Spleen (tissue), 11 donors: ENCODE data around the gene DRAM1. TPM values are rescaled to one million over a fixed set of nuclear protein-coding genes. Genes with fewer than 3 reads are reported as not detected.

Source experiments
- DNase-seq: peaks from one replicate; pipeline ENCODE4 v3.0.0-alpha.2; 2020
- H3K27ac ChIP-seq, 8 donors: fragments of 200-600 bp; sonication (generic) in 7 of 8; 1 replicate in 4 of 8; 2 replicates in 4 of 8; pipeline versions ENCODE4 v1.5.0 to v1.8.0; 2016 to 2021; ENCODE audit warnings: inconsistent platforms in 4 of 8, mild to moderate bottlenecking in 4 of 8, moderate library complexity in 1 of 8
- H3K27me3 ChIP-seq, 7 donors: fragments of 200-600 bp; sonication (generic) in 6 of 7; replicated peaks in 1 of 7; 1 replicate in 4 of 7; 2 replicates in 3 of 7; pipeline versions ENCODE4 v1.5.0 to v1.8.0; 2016 to 2021; ENCODE audit warnings: inconsistent platforms in 3 of 7, mild to moderate bottlenecking in 1 of 7
- H3K36me3 ChIP-seq, 6 donors: fragments of 200-600 bp; sonication (generic) in 5 of 6; 1 replicate in 4 of 6; 2 replicates in 2 of 6; pipeline versions ENCODE4 v1.5.0 to v1.8.0; 2016 to 2021; ENCODE audit warnings: inconsistent platforms in 2 of 6
- H3K4me1 ChIP-seq, 6 donors: fragments of 200-600 bp; sonication (generic) in 5 of 6; 1 replicate in 3 of 6; 2 replicates in 3 of 6; pipeline versions ENCODE4 v1.5.0 to v1.8.0; 2016 to 2021; ENCODE audit warnings: inconsistent platforms in 3 of 6
- H3K4me3 ChIP-seq, 8 donors: fragments of 200-600 bp; sonication (generic) in 7 of 8; 1 replicate in 4 of 8; 2 replicates in 4 of 8; pipeline versions ENCODE4 v1.5.0 to v1.8.0; 2016 to 2021; ENCODE audit warnings: inconsistent platforms in 4 of 8, mild to moderate bottlenecking in 4 of 8, moderate library complexity in 2 of 8
- H3K9me3 ChIP-seq, 8 donors: fragments of 200-600 bp; sonication (generic) in 7 of 8; 1 replicate in 4 of 8; 2 replicates in 4 of 8; pipeline versions ENCODE4 v1.5.0 to v1.8.0; 2016 to 2021; ENCODE audit warnings: inconsistent platforms in 4 of 8
- POLR2A ChIP-seq, 3 donors: fragments of 450-650 bp; IDR thresholded peaks; one replicate each; pipeline ENCODE4 v1.5.1; 2017; ENCODE audit warnings: antibody characterized with exemption in 3 of 3, mild to moderate bottlenecking in 1 of 3
- POLR2AphosphoS5 ChIP-seq, 3 donors: sonication (generic); formaldehyde crosslinking; IDR thresholded peaks; one replicate each; pipeline ENCODE4 v1.5.1; 2017; ENCODE audit warnings: antibody characterized with exemption in 3 of 3
- WGBS, 5 donors: extraction: QIAGEN DNeasy Blood & Tissue Kit in 3 of 5; methylation state at CpG; one replicate each; pipeline versions ENCODE4 v1.1.5 to v1.1.7; 2013 to 2018; 5-methylcytosine and 5-hydroxymethylcytosine counted together
- intact Hi-C: fragments of 100-400 bp; cut with DNase I; formaldehyde crosslinking; loops from one replicate; pipeline ENCODE4 v1.15.0; 2023; ENCODE audit warnings: low total_unique reads
- polyA plus RNA-seq, 3 donors: library from polyadenylated mRNA; stranded (reverse); fragments of 200-250 nt; gene quantifications; one replicate each; pipeline ENCODE4 v1.2.1, GENCODE V29; 2013
- total RNA-seq, 7 donors: library from RNA; depleted of rRNA in 3 of 7; stranded (reverse); fragments of >200 nt in 3 of 7; fragmentation: NEBNext Ultra II Directional in 4 of 7; extraction: Animal tissue kit (Norgen Biotek cat#: 25700) in 4 of 7; gene quantifications; one replicate each; pipeline versions ENCODE4 v1.1.0 to v1.2.1, GENCODE V29; 2016 to 2021
- TF ChIP-seq, protein P1 (sequence below), 11 experiments: fragments of 200-600 bp in 7 of 11; fragments of 450-650 bp in 4 of 11; sonication (generic) in 4 of 11; IDR thresholded peaks in 8 of 11; conservative IDR thresholded peaks in 3 of 11; 1 replicate in 7 of 11; 2 replicates in 4 of 11; pipeline versions ENCODE4 v1.4.0 to v1.8.0; 2016 to 2021; ENCODE audit warnings: antibody characterized with exemption in 11 of 11, inconsistent platforms in 4 of 11, mild to moderate bottlenecking in 1 of 11
- donor health status: healthy with polysubstance abuse.
- donor health status: DM: no; HTN: no; CAD: no; lungs with moderate emphysema.
- donor health status: DM: no; HTN: no; CAD: no.
- donor health status: Bipolar disorder and iron deficiency.
- donor health status: healthy.
- donor health status: DM: no; HTN: no; CAD: no.
- donor health status: DM: yes; HTN: yes; CAD: no.

The DRAM1 gene
- total and polyA plus RNA-seq, 10 donors: 8.4 to 43.1 (median 19.1) TPM

- 79 to 98% (median 88%) methylated on average over 1 of the region's 1 CpG for WGBS, 5 donors
- intact Hi-C loops: no loop called here
- Histone ChIP-seq H3K27me3 (no peaks in the 10 kb centered on the region), H3K27ac (no peak overlapping the region), H3K9me3 (no peaks in the 10 kb centered on the region), H3K4me3 (no peak overlapping the region), H3K36me3 (no peaks in the 10 kb centered on the region), H3K4me1 (peaks cover 0 to 20% (median 10%) of the 10 kb centered on the region in 6 donors)
- no peak for DNase-seq
- no peak for TF ChIP-seq POLR2A (IDR thresholded peaks at IDR 0.05)
- TF ChIP-seq, protein P1, sequence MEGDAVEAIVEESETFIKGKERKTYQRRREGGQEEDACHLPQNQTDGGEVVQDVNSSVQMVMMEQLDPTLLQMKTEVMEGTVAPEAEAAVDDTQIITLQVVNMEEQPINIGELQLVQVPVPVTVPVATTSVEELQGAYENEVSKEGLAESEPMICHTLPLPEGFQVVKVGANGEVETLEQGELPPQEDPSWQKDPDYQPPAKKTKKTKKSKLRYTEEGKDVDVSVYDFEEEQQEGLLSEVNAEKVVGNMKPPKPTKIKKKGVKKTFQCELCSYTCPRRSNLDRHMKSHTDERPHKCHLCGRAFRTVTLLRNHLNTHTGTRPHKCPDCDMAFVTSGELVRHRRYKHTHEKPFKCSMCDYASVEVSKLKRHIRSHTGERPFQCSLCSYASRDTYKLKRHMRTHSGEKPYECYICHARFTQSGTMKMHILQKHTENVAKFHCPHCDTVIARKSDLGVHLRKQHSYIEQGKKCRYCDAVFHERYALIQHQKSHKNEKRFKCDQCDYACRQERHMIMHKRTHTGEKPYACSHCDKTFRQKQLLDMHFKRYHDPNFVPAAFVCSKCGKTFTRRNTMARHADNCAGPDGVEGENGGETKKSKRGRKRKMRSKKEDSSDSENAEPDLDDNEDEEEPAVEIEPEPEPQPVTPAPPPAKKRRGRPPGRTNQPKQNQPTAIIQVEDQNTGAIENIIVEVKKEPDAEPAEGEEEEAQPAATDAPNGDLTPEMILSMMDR (IDR thresholded peaks at IDR 0.05 in 8 of 11, conservative IDR thresholded peaks at IDR 0.05 in 3 of 11): no peak
- TF ChIP-seq POLR2AphosphoS5 (IDR thresholded peaks at IDR 0.05): no peak
Measured at GRCh38 chr12:101850199-101850598, 27.2 kb upstream of the DRAM1 start.

- Histone ChIP-seq H3K4me1 (peaks cover 0 to 44% (median 25%) of the 10 kb centered on the region in 6 donors), H3K27me3 (no peaks in the 10 kb centered on the region), H3K36me3 (no peaks in the 10 kb centered on the region), H3K27ac (no peak overlapping the region), H3K9me3 (no peaks in the 10 kb centered on the region), H3K4me3 (no peak overlapping the region)
- DNase-seq: no peak
- intact Hi-C loops: no loop called here
- TF ChIP-seq POLR2A (IDR thresholded peaks at IDR 0.05): no peak
- TF ChIP-seq POLR2AphosphoS5 (IDR thresholded peaks at IDR 0.05): no peak
- TF ChIP-seq, protein P1 (IDR thresholded peaks at IDR 0.05 in 8 of 11, conservative IDR thresholded peaks at IDR 0.05 in 3 of 11): no peak
Measured at GRCh38 chr12:101852998-101853397, 24.4 kb upstream of the DRAM1 start.

DNA sequence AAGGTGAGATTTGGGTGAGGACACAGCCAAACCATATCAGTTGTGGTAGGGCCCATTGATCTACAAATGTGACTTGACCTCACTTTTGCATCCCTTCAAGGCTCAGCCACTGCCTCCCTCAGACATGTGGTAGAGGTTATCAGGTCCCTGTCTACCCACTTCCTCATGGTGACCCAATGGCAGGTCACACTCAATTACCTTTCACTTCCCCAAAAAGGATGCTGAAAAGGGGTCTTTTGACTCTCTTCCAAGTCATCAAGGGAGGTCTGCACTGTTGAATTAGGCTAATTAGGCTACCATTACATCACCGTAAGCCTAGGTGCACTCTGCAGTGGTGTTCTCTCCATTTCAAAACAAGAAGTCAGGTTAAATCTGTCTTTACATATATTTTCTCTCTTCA lies 22.6 kb upstream of the DRAM1 start:
- Histone ChIP-seq H3K4me1 (peaks cover 0 to 51% (median 26%) of the 10 kb centered on the region in 6 donors), H3K27me3 (no peaks in the 10 kb centered on the region), H3K36me3 (no peaks in the 10 kb centered on the region), H3K9me3 (no peaks in the 10 kb centered on the region), H3K27ac (peak overlapping the region in 4 of 8 donors; percentile 33 to 79 (median 57)), H3K4me3 (no peak overlapping the region)
- intact Hi-C loops: no loop called here
- TF ChIP-seq POLR2A (IDR thresholded peaks at IDR 0.05): no peak
- TF ChIP-seq POLR2AphosphoS5 (IDR thresholded peaks at IDR 0.05): no peak
- no peak for DNase-seq
- WGBS, 5 donors: 70 to 100% (median 88%) methylated on average over 1 of the region's 1 CpG

- no peaks in the 10 kb centered on the region for H3K36me3 ChIP-seq
- H3K4me3 ChIP-seq: no peak overlapping the region
- DNase-seq: no peak
- intact Hi-C loops: no loop called here
- TF ChIP-seq POLR2A (IDR thresholded peaks at IDR 0.05) (no peak), POLR2AphosphoS5 (IDR thresholded peaks at IDR 0.05) (no peak)
- TF ChIP-seq, protein P1 (IDR thresholded peaks at IDR 0.05 in 8 of 11, conservative IDR thresholded peaks at IDR 0.05 in 3 of 11): no peak
- no peaks in the 10 kb centered on the region for H3K9me3 ChIP-seq
- peaks cover 0 to 54% (median 26%) of the 10 kb centered on the region in 6 donors for H3K4me1 ChIP-seq
- no peaks in the 10 kb centered on the region for H3K27me3 ChIP-seq
- H3K27ac ChIP-seq: peak overlapping the region in 4 of 8 donors; percentile 33 to 79 (median 57)
- WGBS, 5 donors: 8 to 16% (median 11%) methylated on average over 3 of the region's 3 CpGs
Measured at GRCh38 chr12:101855364-101855884, 22.0 kb upstream of the DRAM1 start.
